Nephron (organoid): Measurements from ENCODE around the gene ACBD4.

Source experiments
- H3K27ac Mint-ChIP-seq, 3 experiments: 2 replicates each; pipeline ENCODE4 v1.8.0; 2020; ENCODE audit warnings: mixed read lengths in 3 of 3, mild to moderate bottlenecking in 2 of 3, moderate library complexity in 1 of 3
- H3K27me3 Mint-ChIP-seq: 2 replicates; pipeline ENCODE4 v1.8.0; 2021; ENCODE audit warnings: low read depth, mild to moderate bottlenecking, moderate library complexity, mixed read lengths
- H3K36me3 Mint-ChIP-seq: 2 replicates; pipeline ENCODE4 v1.8.0; 2020; ENCODE audit warnings: low read depth, mixed read lengths
- H3K4me1 Mint-ChIP-seq: 2 replicates; pipeline ENCODE4 v1.8.0; 2020; ENCODE audit warnings: mixed read lengths
- H3K4me3 Mint-ChIP-seq, 3 experiments: 2 replicates each; pipeline ENCODE4 v1.8.0; 2020; ENCODE audit warnings: mild to moderate bottlenecking in 3 of 3, mixed read lengths in 3 of 3, moderate library complexity in 2 of 3
- H3K9me3 Mint-ChIP-seq: 2 replicates; pipeline ENCODE4 v1.8.0; 2020; ENCODE audit warnings: mixed read lengths
- TF ChIP-seq, protein P1 (sequence below), 3 experiments: fragments of 200-600 bp; sonication (generic); IDR thresholded peaks; one replicate each; pipeline ENCODE4 v1.5.0; 2021; ENCODE audit warnings: antibody characterized with exemption in 3 of 3; ENCODE audit not compliant: unreplicated experiment in 3 of 3

ACBD4 gene

DNA sequence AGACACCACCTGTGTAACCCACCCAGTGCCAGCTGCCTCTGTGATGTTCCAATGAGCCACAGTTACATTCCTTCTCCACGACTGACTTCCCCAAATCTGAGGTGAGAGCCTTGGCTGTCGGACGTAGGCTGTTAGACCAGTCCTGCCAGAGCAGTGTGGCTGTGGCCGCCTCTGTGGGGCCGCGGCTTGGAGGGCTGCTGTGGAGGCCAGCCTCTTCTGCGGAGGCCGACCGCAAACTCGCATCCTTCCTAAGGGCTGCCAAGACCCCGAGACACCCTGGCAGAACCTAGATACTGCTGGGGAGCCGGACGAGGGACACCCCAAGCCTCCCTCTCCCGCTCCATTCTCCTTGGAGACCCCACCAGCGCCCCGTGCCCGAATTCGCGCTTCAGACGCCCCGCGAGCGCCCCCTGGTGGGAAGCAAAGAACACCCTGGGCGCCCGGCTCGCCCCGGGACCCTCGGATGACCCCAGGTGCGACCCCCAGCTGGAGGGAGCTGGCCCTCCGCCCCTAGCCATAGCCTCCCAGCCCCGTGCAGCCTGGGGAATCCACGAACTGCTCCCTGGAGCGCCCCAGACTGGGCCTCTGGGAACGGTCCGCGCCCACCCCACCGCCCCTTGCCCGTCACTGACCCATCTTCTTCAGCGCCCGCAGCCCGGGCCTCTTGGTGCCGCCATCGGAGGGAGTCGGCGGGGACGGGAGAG is 3.7 kb upstream of the ACBD4 start:
- peaks cover 2% of the 10 kb centered on the region for H3K9me3 Mint-ChIP-seq
- TF ChIP-seq, protein P1, sequence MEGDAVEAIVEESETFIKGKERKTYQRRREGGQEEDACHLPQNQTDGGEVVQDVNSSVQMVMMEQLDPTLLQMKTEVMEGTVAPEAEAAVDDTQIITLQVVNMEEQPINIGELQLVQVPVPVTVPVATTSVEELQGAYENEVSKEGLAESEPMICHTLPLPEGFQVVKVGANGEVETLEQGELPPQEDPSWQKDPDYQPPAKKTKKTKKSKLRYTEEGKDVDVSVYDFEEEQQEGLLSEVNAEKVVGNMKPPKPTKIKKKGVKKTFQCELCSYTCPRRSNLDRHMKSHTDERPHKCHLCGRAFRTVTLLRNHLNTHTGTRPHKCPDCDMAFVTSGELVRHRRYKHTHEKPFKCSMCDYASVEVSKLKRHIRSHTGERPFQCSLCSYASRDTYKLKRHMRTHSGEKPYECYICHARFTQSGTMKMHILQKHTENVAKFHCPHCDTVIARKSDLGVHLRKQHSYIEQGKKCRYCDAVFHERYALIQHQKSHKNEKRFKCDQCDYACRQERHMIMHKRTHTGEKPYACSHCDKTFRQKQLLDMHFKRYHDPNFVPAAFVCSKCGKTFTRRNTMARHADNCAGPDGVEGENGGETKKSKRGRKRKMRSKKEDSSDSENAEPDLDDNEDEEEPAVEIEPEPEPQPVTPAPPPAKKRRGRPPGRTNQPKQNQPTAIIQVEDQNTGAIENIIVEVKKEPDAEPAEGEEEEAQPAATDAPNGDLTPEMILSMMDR (IDR thresholded peaks at IDR 0.05; ENCODE audit: unreplicated experiment in 3 of 3) = peak; percentile 92 to 99 (median 97)
- H3K27me3 Mint-ChIP-seq = no peaks in the 10 kb centered on the region
- H3K4me3 Mint-ChIP-seq = peak overlapping the region; percentile 65 to 85 (median 78)
- peaks cover 35% of the 10 kb centered on the region for H3K4me1 Mint-ChIP-seq
- peak overlapping the region; percentile 28 to 59 (median 38) for H3K27ac Mint-ChIP-seq
- H3K36me3 Mint-ChIP-seq = no peaks in the 10 kb centered on the region

DNA sequence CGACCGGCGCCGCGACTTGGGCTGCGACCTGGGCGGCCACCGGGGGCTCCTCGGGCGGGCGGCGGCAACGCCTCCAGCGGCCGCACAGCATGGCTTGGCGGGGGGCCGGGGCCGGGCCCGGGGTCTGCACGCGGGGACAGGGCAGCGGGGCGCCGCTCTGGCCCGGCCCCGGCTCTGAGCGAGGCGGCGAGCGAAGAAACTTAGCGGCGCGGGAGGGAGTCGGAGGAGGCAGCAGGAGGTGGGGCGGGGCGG is 3.2 kb upstream of the ACBD4 start, which contains the start of gene PLCD3:
Gene PLCD3, minus strand, starts transcription at position 196 of the 252 bp plus-strand sequence. Its CDS starts 105 bp downstream, at position 91.
- TF ChIP-seq, protein P1 (IDR thresholded peaks at IDR 0.05; ENCODE audit: unreplicated experiment in 3 of 3) = no peak
- Mint-ChIP-seq H3K27ac (peak within 1 kb of the TSS; percentile 28 to 91 (median 83)), H3K4me3 (peak within 1 kb of the TSS; percentile 84 to 92 (median 90)), H3K9me3 (peaks cover 2% of the 10 kb centered on the region), H3K4me1 (peaks cover 30% of the 10 kb centered on the region), H3K27me3 (no peaks in the 10 kb centered on the region), H3K36me3 (no peaks in the 10 kb centered on the region)

DNA sequence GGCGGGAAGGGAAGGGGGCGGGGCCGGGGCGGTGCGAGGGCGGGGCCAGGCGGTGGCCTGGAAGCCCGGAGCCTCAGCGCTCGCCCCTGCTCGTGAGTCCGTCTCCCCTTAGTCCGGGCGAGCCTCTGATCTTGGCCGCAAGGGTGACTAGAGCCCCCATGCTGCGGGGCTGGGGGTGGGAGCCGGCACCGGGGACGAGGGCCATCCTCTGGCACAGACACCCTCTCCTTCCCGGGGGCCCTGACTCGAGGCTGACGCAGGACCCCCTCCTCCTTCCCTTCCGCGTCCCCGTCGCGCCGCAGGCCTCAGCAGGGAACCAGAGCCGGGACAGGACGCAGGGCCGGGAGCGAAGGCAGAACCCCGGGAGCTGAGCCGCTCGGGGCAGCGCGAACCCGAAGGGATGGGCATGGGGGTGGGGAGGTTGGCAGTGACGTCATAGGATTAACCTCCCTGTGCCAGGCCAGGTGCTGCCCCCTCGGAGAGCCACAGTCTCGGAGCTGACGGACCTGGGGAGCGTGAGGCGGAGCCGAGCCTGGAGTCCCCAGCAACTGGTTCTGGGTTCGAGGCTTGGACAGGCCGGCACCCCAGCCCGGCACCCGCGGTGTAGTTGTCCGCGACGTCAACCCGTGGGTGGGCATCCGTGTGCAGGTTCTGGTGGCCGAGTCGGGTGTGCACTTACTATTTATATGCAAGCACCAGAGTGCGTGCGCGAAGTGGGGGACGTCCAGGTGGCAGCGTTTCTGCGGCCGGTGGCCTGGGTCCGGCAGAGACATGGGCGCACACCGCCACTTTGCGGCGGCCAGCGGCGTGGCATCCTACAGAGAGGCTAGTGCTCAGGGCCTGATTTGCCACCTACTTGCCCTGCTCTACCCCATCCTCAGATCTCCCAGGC is 2.7 kb upstream of the ACBD4 start:
- H3K27ac Mint-ChIP-seq = peak overlapping the region in 2 of 3 experiments; percentile 83 to 91

DNA sequence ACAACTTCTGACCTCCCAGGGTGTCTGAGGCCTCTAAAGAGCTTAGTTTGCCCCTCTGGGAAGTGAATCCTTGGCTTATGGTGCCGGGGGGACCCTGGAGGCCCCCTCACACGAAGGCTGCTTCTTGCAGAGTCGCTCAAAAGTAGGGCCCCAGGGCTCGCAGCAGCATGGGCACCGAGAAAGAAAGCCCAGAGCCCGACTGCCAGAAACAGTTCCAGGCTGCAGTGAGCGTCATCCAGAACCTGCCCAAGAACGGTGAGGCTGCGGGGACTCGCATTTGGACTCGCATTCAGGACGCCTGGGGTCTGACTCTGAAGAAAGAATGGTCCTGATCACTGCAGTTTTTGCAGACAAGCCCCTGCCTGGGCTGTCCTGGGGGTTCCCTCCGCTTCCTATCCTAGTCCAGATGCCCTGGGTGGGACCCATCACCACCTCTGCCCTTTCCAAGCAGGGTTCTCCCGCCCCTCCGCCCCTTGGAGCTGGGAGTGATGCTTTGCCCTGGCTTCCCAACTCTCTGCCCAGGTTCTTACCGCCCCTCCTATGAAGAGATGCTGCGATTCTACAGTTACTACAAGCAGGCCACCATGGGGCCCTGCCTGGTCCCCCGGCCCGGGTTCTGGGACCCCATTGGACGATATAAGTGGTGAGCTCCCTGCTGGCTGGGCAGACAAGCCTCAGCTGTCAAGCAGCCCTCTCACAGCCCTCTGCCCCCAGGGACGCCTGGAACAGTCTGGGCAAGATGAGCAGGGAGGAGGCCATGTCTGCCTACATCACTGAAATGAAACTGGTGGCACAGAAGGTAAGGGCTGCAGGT is 698 bp downstream of the ACBD4 start:
- Mint-ChIP-seq H3K27ac (peak overlapping the region in 1 of 3 experiments; percentile 77), H3K4me3 (peak overlapping the region; percentile 77 to 83 (median 79)), H3K36me3 (no peaks in the 10 kb centered on the region), H3K9me3 (peaks cover 2% of the 10 kb centered on the region), H3K27me3 (no peaks in the 10 kb centered on the region), H3K4me1 (peaks cover 12% of the 10 kb centered on the region)
- TF ChIP-seq, protein P1 (IDR thresholded peaks at IDR 0.05; ENCODE audit: unreplicated experiment in 3 of 3) = no peak

More for the DNA sequence above, 2.7 kb upstream of the ACBD4 start:
- Mint-ChIP-seq H3K36me3 (no peaks in the 10 kb centered on the region), H3K27me3 (no peaks in the 10 kb centered on the region), H3K4me3 (peak overlapping the region; percentile 84 to 92 (median 90)), H3K9me3 (peaks cover 2% of the 10 kb centered on the region), H3K4me1 (peaks cover 24% of the 10 kb centered on the region)
- TF ChIP-seq, protein P1 (IDR thresholded peaks at IDR 0.05; ENCODE audit: unreplicated experiment in 3 of 3) = peak; percentile 62 to 79 (median 65)

DNA sequence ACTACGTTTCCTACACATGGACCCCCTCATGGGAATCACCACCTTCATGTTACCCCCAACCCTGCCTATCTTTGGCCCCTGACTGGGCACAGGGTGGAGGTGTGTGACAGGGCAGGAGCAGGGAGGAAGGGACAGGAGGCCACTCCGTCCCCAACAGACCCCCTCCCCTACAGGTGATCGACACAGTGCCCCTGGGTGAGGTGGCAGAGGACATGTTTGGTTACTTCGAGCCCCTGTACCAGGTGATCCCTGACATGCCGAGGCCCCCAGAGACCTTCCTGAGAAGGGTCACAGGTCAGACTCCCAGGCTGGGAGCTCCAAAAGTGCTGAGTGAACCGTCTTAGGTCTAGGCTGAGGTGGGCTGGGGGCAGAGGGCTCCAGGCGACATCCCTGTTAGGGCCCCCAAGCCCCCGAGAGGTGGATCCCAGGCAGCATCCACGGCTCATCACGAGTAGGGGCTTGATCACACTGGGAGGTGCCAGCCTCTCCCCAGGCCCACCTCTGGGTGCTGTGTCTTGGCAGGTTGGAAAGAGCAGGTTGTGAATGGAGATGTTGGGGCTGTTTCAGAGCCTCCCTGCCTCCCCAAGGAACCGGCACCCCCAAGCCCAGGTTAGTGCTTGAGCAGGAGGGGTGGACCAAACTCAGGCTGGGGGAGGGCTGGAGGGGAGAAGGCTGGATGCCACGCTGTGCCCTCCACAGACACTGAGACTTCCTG is 1.5 kb downstream of the ACBD4 start:
- Mint-ChIP-seq H3K4me3 (peak overlapping the region; percentile 36 to 83 (median 77)), H3K27me3 (no peaks in the 10 kb centered on the region), H3K4me1 (peaks cover 11% of the 10 kb centered on the region), H3K36me3 (no peaks in the 10 kb centered on the region), H3K27ac (no peak overlapping the region), H3K9me3 (peaks cover 2% of the 10 kb centered on the region)
- TF ChIP-seq, protein P1 (IDR thresholded peaks at IDR 0.05; ENCODE audit: unreplicated experiment in 3 of 3) = no peak
